Measurements from ENCODE around the gene CENPX. TPM values are rescaled to one million over a fixed set of nuclear protein-coding genes. Genes with fewer than 3 reads are reported as not detected.

The CENPX gene
- total and polyA plus RNA-seq, 9 donors, result 33.4 to 44.8 (median 38.7) TPM

DNA sequence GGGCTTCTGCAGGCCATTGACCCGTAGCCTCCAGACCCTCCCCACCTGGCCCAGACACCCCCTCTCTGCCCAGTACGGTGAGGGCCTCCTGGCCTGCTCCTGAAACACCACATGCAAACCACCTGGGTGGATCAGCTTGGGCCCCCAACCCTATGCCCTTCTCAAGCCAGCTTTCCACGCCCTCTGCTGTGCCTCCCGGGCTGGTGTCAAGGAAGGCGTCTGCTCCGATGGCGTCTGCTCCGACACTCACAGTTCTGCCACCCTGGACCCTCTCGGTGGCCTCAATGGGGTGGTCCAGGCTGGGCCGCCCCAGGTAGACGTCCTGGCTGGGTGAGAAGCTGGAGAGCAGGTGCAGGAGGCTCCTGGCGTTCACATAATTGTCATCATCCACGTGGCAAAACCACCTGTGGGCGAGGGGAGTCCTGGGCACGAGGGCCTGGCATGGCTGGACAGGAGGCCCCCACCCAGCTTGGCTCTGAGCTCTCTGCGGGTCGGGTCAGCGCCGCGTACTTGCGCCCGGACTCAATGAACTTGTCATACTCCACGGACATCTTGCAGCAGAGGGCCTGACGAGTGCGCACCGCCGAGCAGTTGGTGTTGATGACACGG lies 27.6 kb upstream of the CENPX start:
- Histone ChIP-seq H3K4me1 (ENCODE audit: control insufficient read depth, insufficient read depth, low read length) (peaks cover 25% of the 10 kb centered on the region), H3K9me3 (replicated peaks; ENCODE audit: control insufficient read depth, low read depth, low read length) (no peaks in the 10 kb centered on the region), H3K27ac (ENCODE audit: low read length) (no peak overlapping the region), H3K4me3 (ENCODE audit: low read length) (peak overlapping the region; percentile 64), H3K27me3 (ENCODE audit: control insufficient read depth, insufficient read depth, low read length) (no peaks in the 10 kb centered on the region), H3K36me3 (ENCODE audit: control insufficient read depth, insufficient read depth, low read length) (peaks cover 63% of the 10 kb centered on the region)
- 86% methylated on average over 28 of the region's 28 CpGs for WGBS (ENCODE audit: insufficient coverage)
- DNase-seq, result no peak

DNA sequence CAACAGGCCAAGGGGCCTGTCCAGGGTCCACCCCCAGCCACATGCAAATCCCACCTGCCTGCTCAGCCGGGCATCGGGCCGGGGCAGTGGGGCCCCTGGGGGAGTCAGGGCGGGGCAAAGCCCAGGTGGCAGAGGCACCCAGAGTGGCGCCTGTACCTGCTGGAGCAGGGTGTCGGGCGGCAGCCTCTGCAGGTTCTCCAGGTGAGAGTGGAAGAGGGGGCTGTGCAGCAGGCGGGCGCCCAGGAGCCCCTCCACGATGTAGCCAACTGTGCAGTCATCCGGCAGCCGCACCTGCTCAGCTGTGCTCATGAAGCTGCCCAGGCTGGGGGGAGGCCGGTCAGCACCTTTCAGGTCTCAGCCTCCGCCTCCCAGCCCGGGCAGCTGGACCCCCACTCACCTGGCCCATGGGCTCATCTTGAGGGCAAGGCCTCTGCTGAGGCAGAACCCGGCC lies 26.9 kb upstream of the CENPX start:
- no peak overlapping the region for H3K27ac ChIP-seq (ENCODE audit: low read length)
- peaks cover 56% of the 10 kb centered on the region for H3K36me3 ChIP-seq (ENCODE audit: control insufficient read depth, insufficient read depth, low read length)
- no peaks in the 10 kb centered on the region for H3K9me3 ChIP-seq (replicated peaks; ENCODE audit: control insufficient read depth, low read depth, low read length)
- 92% methylated on average over 15 of the region's 16 CpGs for WGBS (ENCODE audit: insufficient coverage)
- peaks cover 25% of the 10 kb centered on the region for H3K4me1 ChIP-seq (ENCODE audit: control insufficient read depth, insufficient read depth, low read length)
- no peak overlapping the region for H3K4me3 ChIP-seq (ENCODE audit: low read length)
- DNase-seq, result no peak
- H3K27me3 ChIP-seq (ENCODE audit: control insufficient read depth, insufficient read depth, low read length), result no peaks in the 10 kb centered on the region

DNA sequence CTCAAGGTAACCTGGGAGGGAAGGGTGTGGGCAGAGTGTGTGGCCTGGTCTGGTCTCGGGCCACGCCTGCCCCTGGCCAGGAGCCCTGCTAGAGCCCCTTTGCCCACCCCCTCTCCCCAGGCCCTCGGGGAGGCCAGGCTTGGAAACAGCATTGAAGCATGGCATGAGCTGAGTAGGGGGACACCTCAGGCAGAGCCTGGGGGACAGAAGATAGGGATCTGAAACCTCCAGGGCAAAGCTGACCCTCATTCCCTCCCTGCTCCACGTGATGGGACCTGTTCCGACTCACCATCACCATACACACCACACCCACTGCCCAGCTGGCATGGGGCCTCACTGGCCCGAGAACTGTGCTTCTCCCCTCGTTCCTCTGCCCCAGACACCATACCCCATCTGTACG lies 26.4 kb upstream of the CENPX start:
- Histone ChIP-seq H3K27me3 (ENCODE audit: control insufficient read depth, insufficient read depth, low read length) (no peaks in the 10 kb centered on the region), H3K4me1 (ENCODE audit: control insufficient read depth, insufficient read depth, low read length) (peaks cover 25% of the 10 kb centered on the region), H3K36me3 (ENCODE audit: control insufficient read depth, insufficient read depth, low read length) (peaks cover 51% of the 10 kb centered on the region), H3K4me3 (ENCODE audit: low read length) (no peak overlapping the region), H3K27ac (ENCODE audit: low read length) (no peak overlapping the region), H3K9me3 (replicated peaks; ENCODE audit: control insufficient read depth, low read depth, low read length) (no peaks in the 10 kb centered on the region)
- WGBS (ENCODE audit: insufficient coverage), result 67% methylated on average over 3 of the region's 8 CpGs
- DNase-seq, result no peak

DNA sequence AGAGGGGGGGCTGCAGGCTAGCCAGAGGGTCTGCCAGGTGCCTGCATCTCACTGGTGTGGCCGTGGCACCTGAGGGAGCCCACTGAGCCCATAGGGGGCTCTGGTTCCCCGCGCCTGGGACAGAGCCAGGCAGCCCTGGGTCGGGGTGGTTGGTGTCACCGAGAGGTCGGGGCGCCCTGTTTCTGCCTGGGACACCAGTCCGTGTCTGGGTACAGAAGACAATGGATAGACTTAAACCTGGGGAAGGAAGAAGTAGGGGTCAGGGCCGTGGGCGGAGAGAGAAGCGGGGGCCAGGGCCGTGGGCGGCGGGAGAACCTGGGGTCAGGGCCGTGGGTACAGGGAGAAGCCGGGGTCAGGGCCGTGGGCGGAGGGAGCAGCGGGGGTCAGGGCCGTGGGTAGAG lies 25.9 kb upstream of the CENPX start:
- Histone ChIP-seq H3K4me3 (ENCODE audit: low read length) (no peak overlapping the region), H3K4me1 (ENCODE audit: control insufficient read depth, insufficient read depth, low read length) (peaks cover 24% of the 10 kb centered on the region), H3K27ac (ENCODE audit: low read length) (no peak overlapping the region), H3K9me3 (replicated peaks; ENCODE audit: control insufficient read depth, low read depth, low read length) (no peaks in the 10 kb centered on the region), H3K36me3 (ENCODE audit: control insufficient read depth, insufficient read depth, low read length) (peaks cover 46% of the 10 kb centered on the region), H3K27me3 (ENCODE audit: control insufficient read depth, insufficient read depth, low read length) (no peaks in the 10 kb centered on the region)
- DNase-seq, result no peak
- WGBS (ENCODE audit: insufficient coverage), result 91% methylated on average over 19 of the region's 20 CpGs

DNA sequence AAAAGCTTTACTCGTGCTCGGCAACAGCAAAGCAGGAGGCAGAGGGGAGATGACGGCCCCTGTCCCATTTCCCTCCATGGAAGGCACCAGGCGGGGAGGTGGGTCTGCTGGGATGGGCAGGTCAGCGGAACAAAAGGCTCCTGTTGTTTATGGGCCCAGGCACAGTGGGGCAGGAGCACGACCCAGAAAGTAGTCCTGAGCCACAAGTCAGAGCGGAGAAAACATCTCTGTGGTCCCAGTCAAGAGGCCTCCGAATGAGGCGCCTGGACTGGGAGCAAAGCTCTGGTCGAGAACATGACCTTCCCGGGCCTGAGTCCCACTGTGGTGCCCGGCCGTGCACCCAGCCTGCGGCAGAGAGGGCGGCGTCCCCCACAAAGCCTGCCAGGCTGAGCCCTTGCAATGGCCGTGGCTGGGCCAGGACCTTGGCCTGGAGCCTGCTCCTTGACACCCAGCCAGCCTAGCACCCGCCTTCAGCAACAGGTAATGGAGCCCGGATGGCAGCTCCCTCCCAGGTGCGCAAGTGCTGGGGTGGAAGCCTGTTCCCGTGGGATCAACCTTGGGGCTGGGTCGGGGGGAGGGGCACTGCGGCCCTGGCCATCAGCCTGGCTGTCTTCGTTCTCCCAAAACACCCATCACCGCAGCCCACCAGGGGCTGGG lies 25.4 kb upstream of the CENPX start:
- H3K4me3 ChIP-seq (ENCODE audit: low read length), result no peak overlapping the region
- no peaks in the 10 kb centered on the region for H3K27me3 ChIP-seq (ENCODE audit: control insufficient read depth, insufficient read depth, low read length)
- H3K9me3 ChIP-seq (replicated peaks; ENCODE audit: control insufficient read depth, low read depth, low read length), result no peaks in the 10 kb centered on the region
- H3K36me3 ChIP-seq (ENCODE audit: control insufficient read depth, insufficient read depth, low read length), result peaks cover 43% of the 10 kb centered on the region
- 85% methylated on average over 19 of the region's 25 CpGs for WGBS (ENCODE audit: insufficient coverage)
- DNase-seq, result no peak
- H3K4me1 ChIP-seq (ENCODE audit: control insufficient read depth, insufficient read depth, low read length), result peaks cover 20% of the 10 kb centered on the region
- H3K27ac ChIP-seq (ENCODE audit: low read length), result no peak overlapping the region

DNA sequence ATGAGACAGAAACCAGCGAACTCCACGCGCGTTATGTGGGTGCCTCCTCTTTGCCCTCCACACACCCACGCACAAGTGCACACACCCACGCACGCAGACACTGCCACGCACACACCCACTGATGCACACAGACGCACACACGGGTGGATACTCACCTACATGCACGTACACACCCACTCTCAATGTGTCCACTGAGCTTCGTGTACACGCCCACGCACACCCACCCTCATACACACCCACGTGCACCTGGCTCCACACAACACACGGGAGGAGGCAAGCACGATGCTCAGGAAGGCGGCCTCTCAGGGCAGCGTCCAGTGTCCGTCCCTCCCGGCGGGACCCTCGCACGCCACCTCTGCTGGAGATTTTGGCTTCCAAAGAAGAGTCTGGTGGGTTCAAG lies 24.7 kb upstream of the CENPX start:
- H3K4me1 ChIP-seq (ENCODE audit: control insufficient read depth, insufficient read depth, low read length), result peaks cover 14% of the 10 kb centered on the region
- no peaks in the 10 kb centered on the region for H3K9me3 ChIP-seq (replicated peaks; ENCODE audit: control insufficient read depth, low read depth, low read length)
- H3K27ac ChIP-seq (ENCODE audit: low read length), result no peak overlapping the region
- H3K27me3 ChIP-seq (ENCODE audit: control insufficient read depth, insufficient read depth, low read length), result no peaks in the 10 kb centered on the region
- no peak overlapping the region for H3K4me3 ChIP-seq (ENCODE audit: low read length)
- DNase-seq, result no peak
- 85% methylated on average over 24 of the region's 24 CpGs for WGBS (ENCODE audit: insufficient coverage)
- H3K36me3 ChIP-seq (ENCODE audit: control insufficient read depth, insufficient read depth, low read length), result peaks cover 43% of the 10 kb centered on the region

DNA sequence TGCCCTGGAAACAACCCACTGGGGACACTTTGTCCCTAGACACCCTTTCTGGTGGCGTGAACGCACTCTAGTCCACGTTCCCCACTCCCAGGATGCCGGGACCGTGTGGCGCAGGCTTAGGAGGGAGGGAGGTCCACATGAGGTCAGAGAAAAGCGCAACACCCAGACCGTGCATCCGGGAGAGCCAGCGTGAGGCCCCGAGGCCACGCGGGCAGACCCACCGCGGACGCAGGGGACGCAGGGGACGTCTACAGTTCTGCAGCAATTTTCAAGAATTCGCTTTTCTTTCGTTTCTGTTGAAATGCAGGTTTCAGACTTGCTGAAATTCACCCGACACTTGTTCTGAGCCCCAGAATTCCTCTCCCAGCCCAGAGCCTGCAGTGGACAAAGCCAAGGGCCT lies 24.2 kb upstream of the CENPX start:
- Histone ChIP-seq H3K27ac (ENCODE audit: low read length) (no peak overlapping the region), H3K4me1 (ENCODE audit: control insufficient read depth, insufficient read depth, low read length) (peaks cover 11% of the 10 kb centered on the region), H3K9me3 (replicated peaks; ENCODE audit: control insufficient read depth, low read depth, low read length) (no peaks in the 10 kb centered on the region), H3K36me3 (ENCODE audit: control insufficient read depth, insufficient read depth, low read length) (peaks cover 43% of the 10 kb centered on the region), H3K27me3 (ENCODE audit: control insufficient read depth, insufficient read depth, low read length) (no peaks in the 10 kb centered on the region), H3K4me3 (ENCODE audit: low read length) (no peak overlapping the region)
- WGBS (ENCODE audit: insufficient coverage), result 84% methylated on average over 21 of the region's 21 CpGs
- no peak for DNase-seq

DNA sequence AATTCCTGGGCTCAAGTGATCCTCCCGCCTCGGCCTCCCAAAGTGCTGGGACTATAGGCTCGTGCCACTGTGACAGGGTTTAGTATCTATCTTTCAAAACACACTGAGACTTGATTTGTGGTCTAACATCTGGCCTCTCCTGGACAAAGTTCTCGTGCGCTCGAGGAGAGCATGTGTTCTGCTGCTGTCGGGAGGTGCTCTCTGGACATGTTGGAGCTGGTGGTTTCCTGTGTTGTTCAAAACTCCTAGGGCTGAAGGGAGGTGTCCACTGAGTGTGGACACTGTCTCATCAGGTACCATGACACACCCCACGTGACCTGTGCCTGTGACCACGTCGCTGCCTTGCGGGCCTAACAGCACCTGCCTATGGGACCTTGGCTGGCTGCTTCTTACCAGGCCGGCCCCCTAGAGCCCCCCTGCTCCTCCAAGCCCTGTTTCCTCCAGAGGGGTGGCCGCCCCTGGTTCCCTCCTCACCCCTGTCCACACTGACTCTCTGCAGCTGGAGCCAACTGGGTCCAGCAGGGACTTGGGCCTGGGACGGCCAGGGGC lies 23.3 kb upstream of the CENPX start:
- H3K27me3 ChIP-seq (ENCODE audit: control insufficient read depth, insufficient read depth, low read length), result no peaks in the 10 kb centered on the region
- H3K36me3 ChIP-seq (ENCODE audit: control insufficient read depth, insufficient read depth, low read length), result peaks cover 43% of the 10 kb centered on the region
- 74% methylated on average over 7 of the region's 14 CpGs for WGBS (ENCODE audit: insufficient coverage)
- DNase-seq, result no peak
- H3K9me3 ChIP-seq (replicated peaks; ENCODE audit: control insufficient read depth, low read depth, low read length), result no peaks in the 10 kb centered on the region
- H3K27ac ChIP-seq (ENCODE audit: low read length), result no peak overlapping the region
- H3K4me1 ChIP-seq (ENCODE audit: control insufficient read depth, insufficient read depth, low read length), result peaks cover 10% of the 10 kb centered on the region
- no peak overlapping the region for H3K4me3 ChIP-seq (ENCODE audit: low read length)

DNA sequence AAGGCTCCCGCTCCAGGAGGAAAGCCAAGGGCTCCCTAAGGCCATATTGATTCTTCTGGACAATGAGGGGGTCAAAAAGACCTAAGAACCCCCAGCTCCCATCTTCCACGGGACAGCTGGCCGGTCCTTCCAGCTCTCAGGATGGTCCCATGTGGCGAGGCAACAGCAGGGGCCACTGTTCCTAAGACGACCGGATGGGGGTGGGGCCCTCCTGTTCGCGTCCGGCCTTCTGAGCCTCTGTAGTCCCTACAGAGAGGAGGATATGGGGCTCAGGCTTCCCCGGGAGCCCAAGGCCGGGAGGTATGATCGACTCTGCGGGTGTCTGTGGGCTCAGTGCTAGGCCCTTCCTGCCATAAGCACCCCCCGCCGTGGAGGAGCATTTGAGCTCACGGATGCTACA lies 20.8 kb upstream of the CENPX start:
- Histone ChIP-seq H3K4me1 (ENCODE audit: control insufficient read depth, insufficient read depth, low read length) (no peaks in the 10 kb centered on the region), H3K27ac (ENCODE audit: low read length) (no peak overlapping the region), H3K36me3 (ENCODE audit: control insufficient read depth, insufficient read depth, low read length) (peaks cover 21% of the 10 kb centered on the region), H3K27me3 (ENCODE audit: control insufficient read depth, insufficient read depth, low read length) (no peaks in the 10 kb centered on the region), H3K9me3 (replicated peaks; ENCODE audit: control insufficient read depth, low read depth, low read length) (no peaks in the 10 kb centered on the region), H3K4me3 (ENCODE audit: low read length) (no peak overlapping the region)
- 48% methylated on average over 13 of the region's 16 CpGs for WGBS (ENCODE audit: insufficient coverage)
- DNase-seq, result no peak

DNA sequence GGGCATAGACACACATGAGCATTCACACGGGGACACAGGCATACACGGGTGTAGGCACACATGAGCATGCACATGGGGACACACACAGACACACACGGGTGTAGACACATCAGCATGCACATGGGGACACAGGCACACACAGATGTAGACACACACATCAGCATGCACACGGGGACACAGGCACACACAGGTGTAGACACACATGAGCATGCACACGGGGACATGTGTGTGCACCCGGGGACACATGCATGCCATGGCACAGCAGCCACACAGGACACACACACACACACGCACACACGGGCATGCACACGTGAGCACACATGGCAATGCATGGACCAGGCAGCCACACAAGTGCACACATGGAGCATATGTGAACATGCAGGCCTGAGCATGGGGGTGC lies 20.0 kb upstream of the CENPX start:
- no peaks in the 10 kb centered on the region for H3K9me3 ChIP-seq (replicated peaks; ENCODE audit: control insufficient read depth, low read depth, low read length)
- DNase-seq, result no peak
- H3K27ac ChIP-seq (ENCODE audit: low read length), result no peak overlapping the region
- 79% methylated on average over 7 of the region's 9 CpGs for WGBS (ENCODE audit: insufficient coverage)
- H3K27me3 ChIP-seq (ENCODE audit: control insufficient read depth, insufficient read depth, low read length), result no peaks in the 10 kb centered on the region
- no peak overlapping the region for H3K4me3 ChIP-seq (ENCODE audit: low read length)
- H3K4me1 ChIP-seq (ENCODE audit: control insufficient read depth, insufficient read depth, low read length), result peaks cover 5% of the 10 kb centered on the region
- peaks cover 13% of the 10 kb centered on the region for H3K36me3 ChIP-seq (ENCODE audit: control insufficient read depth, insufficient read depth, low read length)

Data from muscle of leg (tissue), 11 donors.